PC-9 (cell line): ENCODE results near the gene TMEM238L. TPM values are rescaled to one million over a fixed set of nuclear protein-coding genes. Genes with fewer than 3 reads are reported as not detected.

Experiments
- BruUV-seq: library from RNA; stranded (reverse); fragments of 400-500 nt; replicated peaks from 2 replicates; lab custom pipeline; 2021; lab: Mats Ljungman, UMichigan
- CTCF ChIA-PET: fragments of 300-600 bp; sonication (Branson Sonifier 250); formaldehyde crosslinking; loops from one replicate; lab custom pipeline; 2022; ENCODE audit warnings: antibody characterized with exemption; lab: Charles Lee
- POLR2A ChIA-PET: fragments of 300-600 bp; sonication (Branson Sonifier 250); formaldehyde crosslinking; loops from one replicate; lab custom pipeline; 2022; ENCODE audit warnings: antibody characterized with exemption; ENCODE audit not compliant: unreplicated experiment; lab: Charles Lee
- DNase-seq, 2 experiments: peaks; one replicate each; pipeline versions ENCODE4 v3.0.0 to v3.0.0-alpha.2; 2015 to 2022; ENCODE audit warnings: mixed read lengths in 1 of 2
- H2AFZ ChIP-seq: fragments of 200-600 bp; sonication (generic); 2 replicates; pipeline ENCODE4 v1.8.1; 2017; ENCODE audit warnings: antibody characterized with exemption
- H3F3A ChIP-seq: fragments of 200-600 bp; sonication (generic); 2 replicates; pipeline ENCODE4 v1.8.1; 2017; ENCODE audit warnings: antibody characterized with exemption, mild to moderate bottlenecking, low read depth; ENCODE audit not compliant: insufficient read depth
- H3K27ac ChIP-seq: fragments of 200-600 bp; sonication (generic); 2 replicates; pipeline ENCODE4 v1.6.1; 2016; ENCODE audit warnings: mixed run types
- H3K27me3 ChIP-seq: fragments of 200-600 bp; sonication (generic); 2 replicates; pipeline ENCODE4 v1.6.1; 2016; ENCODE audit warnings: low read depth, mixed run types; ENCODE audit not compliant: insufficient read depth
- H3K36me3 ChIP-seq: fragments of 200-600 bp; sonication (generic); 2 replicates; pipeline ENCODE4 v1.6.1; 2016; ENCODE audit warnings: low read depth, mixed run types
- H3K4me1 ChIP-seq: fragments of 200-600 bp; sonication (generic); replicated peaks from 2 replicates; pipeline ENCODE4 v1.6.1; 2016; ENCODE audit warnings: mixed run types; ENCODE audit not compliant: insufficient read depth
- H3K4me2 ChIP-seq: fragments of 200-600 bp; sonication (generic); 2 replicates; pipeline ENCODE4 v1.6.1; 2017; ENCODE audit warnings: mixed run types
- H3K4me3 ChIP-seq: fragments of 200-600 bp; sonication (generic); 2 replicates; pipeline ENCODE4 v1.6.1; 2016; ENCODE audit warnings: mixed run types
- H3K79me2 ChIP-seq: fragments of 200-600 bp; sonication (generic); 2 replicates; pipeline ENCODE4 v1.6.1; 2017; ENCODE audit warnings: low read depth, mixed run types
- H3K9me2 ChIP-seq: fragments of 200-600 bp; sonication (generic); 2 replicates; pipeline ENCODE4 v1.8.1; 2017; ENCODE audit warnings: mild to moderate bottlenecking; ENCODE audit not compliant: insufficient read depth
- H3K9me3 ChIP-seq: fragments of 200-600 bp; sonication (generic); 2 replicates; pipeline ENCODE4 v1.8.1; 2016; ENCODE audit warnings: low read depth; ENCODE audit not compliant: insufficient read depth
- H4K20me1 ChIP-seq: fragments of 200-600 bp; sonication (generic); 2 replicates; pipeline ENCODE4 v1.8.1; 2017; ENCODE audit not compliant: insufficient read depth
- CTCF ChIP-seq: fragments of 200-600 bp; sonication (generic); conservative IDR thresholded peaks from 2 replicates; pipeline ENCODE4 v1.6.1; 2017; ENCODE audit warnings: mixed run types, antibody characterized with exemption, mild to moderate bottlenecking, moderate library complexity
- EZH2 ChIP-seq: fragments of 200-600 bp; sonication (generic); IDR thresholded peaks from 2 replicates; pipeline ENCODE4 v1.8.0; 2017; ENCODE audit warnings: antibody characterized with exemption, low read depth
- intact Hi-C: fragments of 100-400 bp; cut with micrococcal nuclease; formaldehyde crosslinking; loops from one replicate; pipeline ENCODE4 v1.10.0; 2022; ENCODE audit not compliant: unreplicated experiment
- total RNA-seq: library from RNA; stranded (reverse); gene quantifications from 2 replicates; pipeline ENCODE4 v1.2.3, GENCODE V29; 2021

Gene TMEM238L
- total RNA-seq, 1 experiment from 2014 or later = not detected

- TF ChIP-seq CTCF = no peak
- TF ChIP-seq EZH2 = no peak
- no peak for DNase-seq
- no peak overlapping the region for H3K4me3 ChIP-seq
- no peaks in the 10 kb centered on the region for H3K36me3 ChIP-seq
- H3K27me3 ChIP-seq = peaks cover 21% of the 10 kb centered on the region
- H2AFZ ChIP-seq = no peak overlapping the region
- ChIA-PET POLR2A (no interaction called here), CTCF (no interaction called here)
- no peaks in the 10 kb centered on the region for H3K4me1 ChIP-seq
- no peaks in the 10 kb centered on the region for H3K9me3 ChIP-seq
- no peaks in the 10 kb centered on the region for H3F3A ChIP-seq
- no peaks in the 10 kb centered on the region for H3K9me2 ChIP-seq
- no peaks in the 10 kb centered on the region for H3K79me2 ChIP-seq
- BruUV-seq = no TSS peak
- no peaks in the 10 kb centered on the region for H4K20me1 ChIP-seq
- H3K27ac ChIP-seq = no peak overlapping the region
- intact Hi-C loops = no loop called here
- H3K4me2 ChIP-seq = no peak overlapping the region
Observed at GRCh38 chr17:10762037-10762436, 41.9 kb downstream of the TMEM238L start.

- no peaks in the 10 kb centered on the region for H3F3A ChIP-seq
- no peaks in the 10 kb centered on the region for H3K9me3 ChIP-seq
- no peaks in the 10 kb centered on the region for H3K79me2 ChIP-seq
- TF ChIP-seq CTCF = no peak
- no peak for TF ChIP-seq EZH2
- ChIA-PET CTCF (no interaction called here), POLR2A (no interaction called here)
- no peak overlapping the region for H3K4me2 ChIP-seq
- no peaks in the 10 kb centered on the region for H3K9me2 ChIP-seq
- no TSS peak for BruUV-seq
- no peaks in the 10 kb centered on the region for H4K20me1 ChIP-seq
- no peak overlapping the region for H3K4me3 ChIP-seq
- H3K4me1 ChIP-seq = no peaks in the 10 kb centered on the region
- H3K27ac ChIP-seq = no peak overlapping the region
- H3K27me3 ChIP-seq = peaks cover 27% of the 10 kb centered on the region
- no peaks in the 10 kb centered on the region for H3K36me3 ChIP-seq
- intact Hi-C loops = no loop called here
- no peak overlapping the region for H2AFZ ChIP-seq
- DNase-seq = no peak
Observed at GRCh38 chr17:10761281-10761680, 42.6 kb downstream of the TMEM238L start.

DNA sequence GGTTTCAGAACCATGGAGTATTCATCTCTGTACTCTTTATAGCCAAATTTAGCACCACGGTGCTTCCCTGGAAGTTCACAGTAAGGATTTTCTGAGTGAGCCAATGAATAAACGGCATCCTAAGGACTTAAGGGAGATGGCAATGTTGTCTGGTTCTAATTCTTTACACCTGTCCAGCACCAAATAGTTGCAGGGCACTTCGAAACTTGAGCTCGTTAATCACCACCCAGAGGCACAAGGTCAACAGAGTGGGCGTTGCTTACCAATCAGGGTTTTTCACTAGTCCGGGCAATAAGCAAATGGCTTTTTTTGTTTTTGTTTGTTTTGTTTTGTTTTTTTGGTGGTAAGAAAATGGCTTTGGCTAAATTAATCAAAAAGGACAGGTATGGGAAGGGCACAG lies 45.8 kb downstream of the TMEM238L start:
- no TSS peak for BruUV-seq
- H4K20me1 ChIP-seq = no peaks in the 10 kb centered on the region
- POLR2A ChIA-PET = interaction anchor here (0.7 kb wide), 1 partner anchor 61 kb away, joined by 8 read pairs; no protein-coding TSS in a partner anchor
- no peak for TF ChIP-seq EZH2
- TF ChIP-seq CTCF = no peak
- CTCF ChIA-PET = no interaction called here
- no peaks in the 10 kb centered on the region for H3K36me3 ChIP-seq
- peaks cover 36% of the 10 kb centered on the region for H3K27me3 ChIP-seq
- no peaks in the 10 kb centered on the region for H3K9me3 ChIP-seq
- H3K4me2 ChIP-seq = no peak overlapping the region
- no peaks in the 10 kb centered on the region for H3K9me2 ChIP-seq
- H3F3A ChIP-seq = no peaks in the 10 kb centered on the region
- H3K79me2 ChIP-seq = no peaks in the 10 kb centered on the region
- DNase-seq = no peak
- H2AFZ ChIP-seq = no peak overlapping the region
- H3K4me3 ChIP-seq = no peak overlapping the region
- H3K4me1 ChIP-seq = no peaks in the 10 kb centered on the region
- H3K27ac ChIP-seq = no peak overlapping the region
- intact Hi-C loops = no loop called here
